Heart left ventricle (tissue), 16 donors: ENCODE measurements around the gene FAM25C. TPM values are rescaled to one million over a fixed set of nuclear protein-coding genes. Genes with fewer than 3 reads are reported as not detected.
A peak's percentile ranks its signal among the peaks of the same experiment; 100 is the strongest.
"Not testable (repeated sequence)": the region's sequence is repeated elsewhere in the genome, so short reads cannot be mapped to it uniquely, and the experiment has no call there.

ENCODE experiments used
- ATAC-seq, 4 donors: fragments of 200-7000 bp; cut with Tn5 transposase; one replicate each; pipeline ENCODE4 v1.9.1; 2020 to 2022; ENCODE audit warnings: moderate library complexity in 4 of 4, mild to moderate bottlenecking in 3 of 4, moderate number of reproducible peaks in 1 of 4
- DNase-seq, 5 donors: peaks; one replicate each; pipeline ENCODE4 v3.0.0-alpha.2; 2020
- H3K27ac ChIP-seq, 12 donors: fragments of 200-600 bp; sonication (generic) in 4 of 12; one replicate each; pipeline versions ENCODE4 v1.5.0 to v1.8.0; 2016 to 2022; ENCODE audit warnings: mild to moderate bottlenecking in 2 of 12
- H3K27me3 ChIP-seq, 9 donors: fragments of 200-600 bp; sonication (generic) in 2 of 9; one replicate each; pipeline versions ENCODE4 v1.5.1 to v1.8.0; 2016 to 2022; ENCODE audit warnings: mild to moderate bottlenecking in 3 of 9
- H3K36me3 ChIP-seq, 9 donors: fragments of 200-600 bp; sonication (generic) in 2 of 9; one replicate each; pipeline versions ENCODE4 v1.5.0 to v1.8.0; 2018 to 2022; ENCODE audit warnings: mild to moderate bottlenecking in 2 of 9
- H3K4me1 ChIP-seq, 12 donors: fragments of 200-600 bp; sonication (generic) in 4 of 12; one replicate each; pipeline versions ENCODE4 v1.5.0 to v1.8.0; 2016 to 2022; ENCODE audit warnings: mild to moderate bottlenecking in 3 of 12
- H3K4me3 ChIP-seq, 12 donors: fragments of 200-600 bp; sonication (generic) in 4 of 12; one replicate each; pipeline versions ENCODE4 v1.5.0 to v1.8.0; 2017 to 2022; ENCODE audit warnings: mild to moderate bottlenecking in 9 of 12, moderate library complexity in 4 of 12
- H3K9me3 ChIP-seq, 12 donors: fragments of 200-600 bp; sonication (generic) in 4 of 12; one replicate each; pipeline versions ENCODE4 v1.5.0 to v1.8.0; 2016 to 2022; ENCODE audit warnings: mild to moderate bottlenecking in 1 of 12
- WGBS, 4 donors: extraction: QIAGEN DNeasy Blood & Tissue Kit in 2 of 4; methylation state at CpG; one replicate each; pipeline versions ENCODE4 v1.1.5 to v1.1.7; 2013 to 2018; 5-methylcytosine and 5-hydroxymethylcytosine counted together
- intact Hi-C, 10 donors: fragments of 100-400 bp; cut with DNase I; formaldehyde crosslinking; loops; one replicate each; pipeline versions ENCODE4 v1.11.1 to v1.14.2; 2022
- polyA plus RNA-seq, 2 donors: library from polyadenylated mRNA; stranded (reverse); fragments of 200-250 nt; gene quantifications; one replicate each; pipeline ENCODE4 v1.2.3, GENCODE V29; 2013
- total RNA-seq, 9 donors: library from RNA; depleted of rRNA in 2 of 9; stranded (reverse); fragments of >200 nt in 2 of 9; fragmentation: NEBNext Ultra II Directional in 3 of 9; extraction: Animal tissue kit (Norgen Biotek cat#: 25700) in 3 of 9; gene quantifications; one replicate each; pipeline versions ENCODE4 v1.1.0 to v1.2.4, GENCODE V29; 2016 to 2023
- donor health status: ischemic (EF 13 %, LVEDD 7.1; RV severe dilation, severe dysfunction).
- donor health status: healthy with polysubstance abuse.
- donor health status: DM: no; HTN: yes; CAD: no.
- donor health status: DM: no; HTN: no; CAD: no.
- donor health status: ischemic (EF 25% LVEDD 6.9; RV normal size, moderate dysfunction).
- donor health status: ischemic (EF 25% LVEDD 5.7; RV mildly dilated, moderate dysfunction).
- donor health status: healthy.
- donor health status: DM: yes; HTN: yes; CAD: no.
- donor health status: ischemic (EF 35%, LVEDD 5.7; RV mildly dilated, moderate dysfunction).
- donor health status: nonischemic (EF 11% LVEDD 7.7; RV severe dilation, severe dysfunction).
- donor health status: DM: yes; HTN: yes; CAD: no.
- donor health status: PGD.
- donor health status: ischemic (EF 29% LVEDD 5.4; RV normal size, mild dysfunction).
- donor health status: nonischemic (EF 23%, LVEDD 6.1; RV moderate dilation, normal function).

The FAM25C gene
- total and polyA plus RNA-seq, 11 donors, result not detected

GRCh38 chr10:47959677-47960076, 39.9 kb downstream of the FAM25C start:
- H3K27me3 ChIP-seq, DNase-seq, ATAC-seq, H3K36me3 ChIP-seq, H3K9me3 ChIP-seq, intact Hi-C loops, H3K27ac ChIP-seq, H3K4me3 ChIP-seq, H3K4me1 ChIP-seq: not testable (repeated sequence)
- 60 to 96% (median 90%) methylated on average over 1 to 4 of the region's 5 CpGs for WGBS, 4 donors

GRCh38 chr10:47957158-47957557, 42.4 kb downstream of the FAM25C start:
- ATAC-seq, result peak in 3 of 4 donors; percentile 32 to 69 (median 48)
- H3K4me1 ChIP-seq, H3K27me3 ChIP-seq, H3K9me3 ChIP-seq, intact Hi-C loops, H3K27ac ChIP-seq, H3K36me3 ChIP-seq, H3K4me3 ChIP-seq: not testable (repeated sequence)
- WGBS, 4 donors, result 71 to 76% (median 73%) methylated on average over 5 to 8 of the region's 8 CpGs
- peak in 3 of 5 donors; percentile 17 to 41 (median 36) for DNase-seq

- H3K27me3 ChIP-seq, intact Hi-C loops, H3K4me1 ChIP-seq, H3K4me3 ChIP-seq, H3K9me3 ChIP-seq, H3K36me3 ChIP-seq, H3K27ac ChIP-seq, ATAC-seq, DNase-seq: not testable (repeated sequence)
- 65 to 92% (median 72%) methylated on average over 1 of the region's 1 CpG for WGBS, 4 donors
These were observed 52.2 kb downstream of the FAM25C start for GRCh38 chr10:47947424-47947823.

Other genes with a start within 250 kb of the FAM25C start
- gene SYT15B, start 236.2 kb downstream of the FAM25C start, total RNA-seq, result 1 to 10 TPM in 6 of 9 donors, under 1 TPM in 3; 0.88 to 4.6 (median 1.6) TPM
- gene SYT15B, start 236.2 kb downstream of the FAM25C start, polyA plus RNA-seq, result 1 to 10 TPM in 1 of 2 donors, under 1 TPM in 1; 0.53 to 1.1 TPM
- not detected for gene NPY4R2, start 81.1 kb downstream of the FAM25C start, total RNA-seq
- not detected for gene NPY4R2, start 81.1 kb downstream of the FAM25C start, polyA plus RNA-seq